ENCODE data around the gene PHEX.

The PHEX gene

GRCh38 chrX:22097012-22097694 lies 65.0 kb downstream of the PHEX start:
- in situ Hi-C loops (cut with MboI; ENCODE audit: low sequenced_read_pairs) = no loop called here

DNA sequence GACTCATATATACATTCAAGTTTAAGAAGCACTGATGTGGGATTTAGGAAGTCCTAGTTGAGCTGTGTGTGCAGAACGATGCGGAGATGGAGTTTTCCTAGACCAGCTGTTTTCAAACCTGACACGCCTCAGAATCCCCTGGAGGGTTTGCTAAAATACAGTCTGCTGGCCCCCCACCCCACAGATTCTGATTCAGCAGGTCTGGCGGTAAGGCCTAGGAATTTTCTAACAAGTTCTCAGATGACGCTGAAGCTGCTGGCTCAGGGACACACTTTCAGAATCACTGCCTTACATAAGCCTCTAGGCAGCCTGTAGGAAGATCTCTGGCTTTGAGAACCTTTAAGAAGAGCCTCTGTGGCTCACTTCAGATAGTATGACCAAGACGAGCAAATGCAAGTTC lies 73.1 kb downstream of the PHEX start:
- in situ Hi-C loops (cut with MboI; ENCODE audit: low sequenced_read_pairs) = no loop called here

DNA sequence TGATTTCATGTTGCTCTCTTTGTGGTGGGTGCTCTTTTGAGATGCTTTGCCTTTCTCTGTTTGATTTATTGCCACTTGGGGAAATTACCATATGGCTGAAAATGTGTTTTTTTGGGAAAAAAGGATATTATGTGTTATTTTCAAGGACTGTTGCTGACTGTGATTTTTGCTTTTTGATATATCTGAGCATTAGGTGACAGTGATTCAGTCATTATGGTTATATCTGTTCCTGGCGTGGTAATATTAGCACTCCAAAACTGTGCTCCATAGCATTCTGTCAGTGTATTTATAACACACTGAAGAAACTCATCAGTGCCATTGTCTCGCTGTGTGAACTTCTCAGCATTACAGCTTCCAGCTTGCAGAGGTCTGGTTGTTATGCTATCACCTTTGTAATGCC lies 73.8 kb downstream of the PHEX start:
- in situ Hi-C loops (cut with MboI; ENCODE audit: low sequenced_read_pairs) = no loop called here

- in situ Hi-C loops (cut with MboI; ENCODE audit: low sequenced_read_pairs) = no loop called here
These were observed 77.3 kb downstream of the PHEX start for GRCh38 chrX:22109442-22109841.

DNA sequence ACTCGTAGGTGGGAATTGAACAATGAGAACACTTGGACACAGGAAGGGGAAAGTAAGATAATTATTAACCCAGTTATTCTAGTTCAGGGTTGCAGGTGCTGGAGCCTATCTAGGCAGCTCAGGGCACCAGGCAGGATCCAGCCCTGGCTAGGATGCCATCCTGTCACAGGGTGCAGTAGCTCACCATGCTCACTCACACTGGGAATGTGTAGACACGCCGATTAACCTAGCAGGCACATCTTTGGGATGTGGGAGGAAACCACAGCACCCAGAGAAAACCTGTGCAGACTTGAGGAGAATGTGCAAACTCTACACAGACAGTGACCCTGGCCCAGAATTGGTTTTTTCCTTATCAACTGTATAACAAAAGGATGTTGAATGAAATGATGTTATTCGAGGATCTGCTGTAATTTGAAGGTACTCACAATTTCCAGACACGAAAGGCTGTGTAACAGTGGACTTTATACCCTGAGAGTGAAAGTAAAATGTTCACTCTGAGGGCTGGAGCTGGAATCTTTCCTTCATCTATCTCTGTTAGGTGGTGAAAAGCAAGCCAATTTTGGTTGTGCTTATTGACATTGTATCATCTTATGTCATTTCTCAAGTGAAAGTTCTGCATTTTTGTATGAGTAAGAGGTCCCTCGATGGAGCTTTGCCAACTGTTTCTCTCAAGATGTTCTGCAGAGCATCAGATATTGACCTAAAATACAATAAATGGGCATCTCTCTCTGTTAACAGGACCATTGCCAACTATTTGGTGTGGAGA lies 78.8 kb downstream of the PHEX start:
- in situ Hi-C loops (cut with MboI; ENCODE audit: low sequenced_read_pairs) = no loop called here

DNA sequence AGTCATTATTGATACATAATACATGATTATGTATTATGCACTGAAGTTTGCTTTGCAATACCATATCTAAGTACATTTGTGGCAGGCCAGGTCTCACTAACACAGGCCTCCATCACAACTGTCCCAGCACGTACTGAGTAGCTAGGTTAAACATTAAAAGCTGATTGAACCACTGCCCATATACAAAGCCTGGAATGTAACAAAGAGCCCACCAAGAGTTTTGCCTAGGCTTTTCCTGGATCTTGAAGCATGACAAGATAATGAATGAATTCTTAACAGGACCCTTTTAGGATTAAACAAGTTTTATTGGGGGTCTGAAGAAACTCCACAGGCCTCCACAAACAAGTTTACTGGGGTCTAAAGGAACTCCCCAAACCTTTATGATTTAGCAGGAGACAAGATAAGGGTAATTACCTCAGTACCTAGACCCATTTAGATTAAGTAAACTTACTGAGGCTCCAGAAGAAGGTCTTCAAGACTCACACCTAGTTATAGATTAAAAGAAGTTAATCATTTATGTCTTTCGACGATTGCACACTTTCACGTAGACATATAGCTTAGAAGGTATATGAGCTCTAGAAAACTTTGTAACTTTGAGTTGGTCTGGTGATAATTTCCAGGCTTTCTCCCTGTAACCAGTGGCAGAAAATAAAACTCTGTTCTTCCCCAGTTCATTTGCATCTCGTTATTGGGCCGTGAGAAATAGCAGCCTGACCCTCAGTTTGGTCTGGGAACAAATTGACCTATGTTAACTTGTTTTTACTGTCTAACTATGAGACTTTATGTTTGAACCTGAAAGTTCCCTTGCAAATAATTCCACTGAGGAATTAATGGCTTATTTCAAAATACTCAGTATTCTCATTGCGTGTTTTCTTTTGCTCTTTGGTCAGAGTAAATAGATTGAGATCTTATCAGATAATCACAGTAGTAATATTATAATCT lies 84.8 kb downstream of the PHEX start:
- in situ Hi-C loops (cut with MboI; ENCODE audit: low sequenced_read_pairs) = no loop called here

GRCh38 chrX:22117633-22118032 lies 85.5 kb downstream of the PHEX start:
- in situ Hi-C loops (cut with MboI; ENCODE audit: low sequenced_read_pairs) = no loop called here

DNA sequence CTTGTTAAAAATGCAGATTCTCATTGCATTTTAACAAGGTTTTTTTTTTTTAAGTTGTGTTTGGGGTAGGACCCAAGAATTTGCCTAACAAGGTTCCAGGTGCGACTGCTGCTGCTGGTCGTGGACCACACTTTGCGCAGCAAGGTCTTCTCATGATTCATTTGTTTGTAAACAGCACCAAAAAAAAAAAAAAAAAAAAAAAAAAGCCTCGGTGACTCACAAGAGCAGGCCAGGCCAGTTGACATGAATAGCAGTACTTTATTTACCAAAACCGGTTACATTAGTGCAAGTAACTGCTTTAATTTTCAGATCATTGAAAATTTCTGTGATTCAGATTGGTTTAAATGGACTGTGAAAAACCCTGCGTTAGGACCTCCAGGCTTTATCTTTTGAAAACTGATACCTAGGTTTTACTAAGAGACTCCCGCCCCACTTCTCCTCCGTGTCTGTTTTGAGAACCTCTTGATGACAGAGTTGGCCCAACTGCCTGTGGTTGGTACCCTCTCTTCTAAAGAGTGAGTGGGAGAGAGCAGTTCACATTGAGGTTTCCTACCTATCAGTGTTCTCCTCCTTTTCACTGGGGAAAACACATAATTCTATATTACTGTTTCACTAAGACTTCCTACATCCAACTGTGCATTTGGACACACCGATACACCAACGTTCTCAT lies 86.2 kb downstream of the PHEX start:
- in situ Hi-C loops (cut with MboI; ENCODE audit: low sequenced_read_pairs) = no loop called here

DNA sequence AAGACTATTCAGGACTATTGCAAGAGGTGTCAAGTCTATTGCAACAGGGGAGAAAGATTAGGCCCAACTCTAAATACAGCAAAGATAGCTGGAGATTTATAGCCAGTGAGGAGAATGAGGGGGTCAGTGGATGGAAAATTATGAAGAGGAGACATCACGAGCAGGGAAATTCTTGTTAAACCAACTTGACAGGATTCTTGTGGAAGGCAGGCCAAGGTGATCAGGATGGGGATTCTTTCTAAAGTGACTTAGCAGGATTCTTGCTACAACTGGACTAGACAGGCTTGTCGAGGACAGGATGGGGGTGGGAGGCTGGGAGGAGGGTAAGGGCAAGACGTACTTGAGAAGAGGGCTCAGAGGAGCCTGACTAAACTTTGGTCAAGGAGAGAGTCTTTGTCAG lies 89.0 kb downstream of the PHEX start:
- in situ Hi-C loops (cut with MboI; ENCODE audit: low sequenced_read_pairs) = no loop called here

- in situ Hi-C loops (cut with MboI; ENCODE audit: low sequenced_read_pairs) = no loop called here
These were observed 90.4 kb downstream of the PHEX start for GRCh38 chrX:22122510-22122909.

GRCh38 chrX:22124098-22124497 lies 92.0 kb downstream of the PHEX start:
- in situ Hi-C loops (cut with MboI; ENCODE audit: low sequenced_read_pairs) = no loop called here

- in situ Hi-C loops (cut with MboI; ENCODE audit: low sequenced_read_pairs) = no loop called here
These were observed 93.4 kb downstream of the PHEX start for GRCh38 chrX:22125481-22125880.

- in situ Hi-C loops (cut with MboI; ENCODE audit: low sequenced_read_pairs) = no loop called here
These were observed 94.2 kb downstream of the PHEX start for GRCh38 chrX:22126327-22126726.

- in situ Hi-C loops (cut with MboI; ENCODE audit: low sequenced_read_pairs) = no loop called here
These were observed 96.8 kb downstream of the PHEX start for GRCh38 chrX:22128961-22129360.

DNA sequence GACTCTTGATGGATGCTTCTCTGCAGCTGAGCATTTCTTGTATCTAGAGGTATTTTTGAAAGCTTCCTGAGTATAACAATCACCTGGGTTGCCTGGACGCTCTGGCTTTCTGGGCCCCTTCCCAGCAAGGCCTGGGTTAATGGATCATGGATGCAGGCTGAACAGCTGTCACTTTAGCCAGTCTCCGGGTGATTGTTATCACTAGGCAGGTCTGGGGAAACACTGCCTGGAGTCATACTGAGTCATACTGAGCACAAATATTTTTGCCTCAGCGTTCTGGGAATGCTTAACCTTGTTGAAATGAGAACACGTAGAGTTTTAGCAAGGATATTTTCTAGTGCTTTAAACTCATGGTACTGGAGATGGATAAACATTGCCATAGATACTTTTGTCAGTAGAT lies 102.6 kb downstream of the PHEX start:
- in situ Hi-C loops (cut with MboI; ENCODE audit: low sequenced_read_pairs) = no loop called here

DNA sequence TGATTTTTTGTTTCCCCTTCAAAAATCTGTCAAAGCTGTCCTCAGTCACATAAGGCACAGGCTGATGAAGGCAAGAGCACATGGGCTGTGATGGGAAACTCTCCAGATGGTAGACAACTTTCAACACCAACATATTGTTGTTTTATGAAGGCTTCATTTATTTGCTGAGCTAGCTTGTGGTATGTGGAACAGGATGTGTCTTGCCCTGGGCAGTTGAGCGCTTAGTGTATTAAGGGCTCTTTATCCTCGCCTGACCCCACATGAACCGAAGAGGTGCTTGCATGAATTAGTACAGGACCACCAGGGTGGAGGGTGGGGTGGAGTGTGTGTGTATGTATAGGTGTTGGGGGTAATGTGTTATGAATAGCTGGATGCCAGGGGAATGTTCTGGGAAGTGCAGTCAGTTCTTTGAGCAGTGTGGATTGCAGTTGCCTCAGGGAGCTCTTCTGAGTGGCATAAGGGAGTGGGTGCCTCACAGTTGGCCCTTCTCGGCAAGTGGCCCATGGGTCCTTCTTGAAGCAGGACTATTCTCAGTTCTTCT lies 103.1 kb downstream of the PHEX start:
- in situ Hi-C loops (cut with MboI; ENCODE audit: low sequenced_read_pairs) = no loop called here

GRCh38 chrX:22135994-22136684 lies 104.0 kb downstream of the PHEX start:
- in situ Hi-C loops (cut with MboI; ENCODE audit: low sequenced_read_pairs) = no loop called here

- in situ Hi-C loops (cut with MboI; ENCODE audit: low sequenced_read_pairs) = no loop called here
These were observed 104.6 kb downstream of the PHEX start for GRCh38 chrX:22136711-22137110.

GRCh38 chrX:22139822-22140221 lies 107.7 kb downstream of the PHEX start:
- in situ Hi-C loops (cut with MboI; ENCODE audit: low sequenced_read_pairs) = no loop called here
